Measurements from ENCODE around the gene FCAMR. TPM values are rescaled to one million over a fixed set of nuclear protein-coding genes. Genes with fewer than 3 reads are reported as not detected.

Gene FCAMR
- polyA plus RNA-seq, 3 donors: not detected

- H3K9me3 ChIP-seq (replicated peaks in 1 of 2; ENCODE audit: control insufficient read depth in 1 of 2, insufficient read depth in 1 of 2, low read length in 2 of 2): no peaks in the 10 kb centered on the region
- H3K9me3 Mint-ChIP-seq: peaks cover 0 to 2% (median 0%) of the 10 kb centered on the region in 7 donors
- no peak overlapping the region for H2AFZ ChIP-seq (ENCODE audit: insufficient read depth, low read depth, low read length, poor library complexity, severe bottlenecking)
- H3K4me3 Mint-ChIP-seq: no peak overlapping the region
- intact Hi-C loops (cut with micrococcal nuclease): loop anchor here (10.0 kb wide), 2 partner anchors 59 to 281 kb away; partner anchors contain the start of genes DYRK3 (in 2 of the 2) and FCAMR (in 1 of the 2)
- peak overlapping the region in 1 of 7 donors; percentile 11 for H3K27ac Mint-ChIP-seq
- no peak for DNase-seq
- peaks cover 6% of the 10 kb centered on the region in 2 donors for H3K4me1 ChIP-seq (ENCODE audit: control insufficient read depth in 1 of 2, insufficient read depth in 2 of 2, low read length in 2 of 2)
- TF ChIP-seq CTCF (IDR thresholded peaks at IDR 0.05): no peak
- WGBS (ENCODE audit: insufficient coverage): 94% methylated on average over 3 of the region's 8 CpGs
- H3K4me2 ChIP-seq (replicated peaks; ENCODE audit: extremely low read depth, low read length, poor library complexity, severe bottlenecking): no peak overlapping the region
- no peak overlapping the region for H3K27ac ChIP-seq (ENCODE audit: low read depth in 1 of 2, low read length in 2 of 2)
- peaks cover 0 to 6% of the 10 kb centered on the region in 2 donors for H3K36me3 Mint-ChIP-seq
- H4K20me1 ChIP-seq (ENCODE audit: insufficient read depth, low read length): no peaks in the 10 kb centered on the region
- no peaks in the 10 kb centered on the region for H3K79me2 ChIP-seq (ENCODE audit: insufficient read depth, low read length)
- H3K27me3 ChIP-seq (ENCODE audit: control insufficient read depth in 2 of 2, insufficient read depth in 2 of 2, low read length in 2 of 2): peaks cover 0 to 8% of the 10 kb centered on the region in 2 donors
- peaks cover 17% of the 10 kb centered on the region for H3K4me1 Mint-ChIP-seq
- peaks cover 7 to 22% (median 14%) of the 10 kb centered on the region in 3 donors for H3K27me3 Mint-ChIP-seq (ENCODE audit: low read depth in 3 of 3)
- no peak overlapping the region for H3K9ac ChIP-seq (ENCODE audit: insufficient read depth, low read length, poor library complexity, severe bottlenecking)
- no peaks in the 10 kb centered on the region for H3K36me3 ChIP-seq (replicated peaks in 1 of 2; ENCODE audit: control insufficient read depth in 1 of 2, insufficient read depth in 2 of 2, low read length in 2 of 2)
- H3K4me3 ChIP-seq (replicated peaks in 1 of 3; ENCODE audit: low read depth in 2 of 3, low read length in 3 of 3): no peak overlapping the region
These were observed 54.1 kb downstream of the FCAMR start for GRCh38 chr1:206916000-206916709.

DNA sequence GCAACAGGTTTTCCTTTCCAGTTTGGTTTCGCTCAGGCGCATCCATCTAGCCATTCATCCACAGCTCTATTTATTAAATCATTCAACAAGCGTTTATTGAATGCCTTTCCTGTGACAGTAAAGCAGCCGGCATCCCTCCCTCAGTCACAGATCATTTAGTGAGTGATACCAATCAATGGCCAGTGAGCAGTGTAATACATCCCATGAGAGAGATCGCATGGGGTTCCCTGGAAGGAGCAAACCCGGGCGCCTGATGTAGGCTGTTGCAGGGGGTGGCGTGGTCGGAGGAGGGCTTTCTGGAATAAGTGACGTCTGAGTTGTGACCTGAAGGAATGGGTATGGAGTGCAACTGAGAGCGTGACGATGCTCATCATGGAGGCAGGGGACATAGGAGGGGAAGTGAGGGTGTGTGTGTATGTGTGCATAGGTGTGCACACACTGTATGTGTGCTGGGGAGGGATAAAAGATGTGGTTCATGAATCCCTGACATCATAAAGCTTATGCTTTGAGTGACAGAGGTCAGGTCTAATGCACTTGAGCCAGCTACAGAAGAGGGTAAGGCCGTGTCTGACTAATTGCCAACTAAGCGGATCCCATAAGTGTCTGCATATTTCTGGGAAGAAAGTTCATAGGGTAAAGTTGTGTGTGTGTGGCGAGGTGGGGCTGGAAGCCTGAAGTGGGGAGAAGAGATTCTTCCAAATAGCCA lies 55.1 kb downstream of the FCAMR start:
- Mint-ChIP-seq H3K4me3 (no peak overlapping the region), H3K9me3 (peaks cover 0 to 2% (median 0%) of the 10 kb centered on the region in 7 donors), H3K4me1 (peaks cover 17% of the 10 kb centered on the region), H3K27ac (no peak overlapping the region), H3K27me3 (ENCODE audit: low read depth in 3 of 3) (peaks cover 15 to 30% (median 20%) of the 10 kb centered on the region in 3 donors), H3K36me3 (peaks cover 0 to 6% of the 10 kb centered on the region in 2 donors)
- Histone ChIP-seq H3K27ac (ENCODE audit: low read depth in 1 of 2, low read length in 2 of 2) (no peak overlapping the region), H4K20me1 (ENCODE audit: insufficient read depth, low read length) (no peaks in the 10 kb centered on the region), H3K36me3 (replicated peaks in 1 of 2; ENCODE audit: control insufficient read depth in 1 of 2, insufficient read depth in 2 of 2, low read length in 2 of 2) (no peaks in the 10 kb centered on the region), H3K27me3 (ENCODE audit: control insufficient read depth in 2 of 2, insufficient read depth in 2 of 2, low read length in 2 of 2) (peaks cover 8 to 17% of the 10 kb centered on the region in 2 donors), H3K4me1 (ENCODE audit: control insufficient read depth in 1 of 2, insufficient read depth in 2 of 2, low read length in 2 of 2) (no peaks in the 10 kb centered on the region), H3K9ac (ENCODE audit: insufficient read depth, low read length, poor library complexity, severe bottlenecking) (no peak overlapping the region), H3K4me2 (replicated peaks; ENCODE audit: extremely low read depth, low read length, poor library complexity, severe bottlenecking) (no peak overlapping the region), H3K4me3 (replicated peaks in 1 of 3; ENCODE audit: low read depth in 2 of 3, low read length in 3 of 3) (no peak overlapping the region), H2AFZ (ENCODE audit: insufficient read depth, low read depth, low read length, poor library complexity, severe bottlenecking) (no peak overlapping the region), H3K79me2 (ENCODE audit: insufficient read depth, low read length) (no peaks in the 10 kb centered on the region), H3K9me3 (replicated peaks in 1 of 2; ENCODE audit: control insufficient read depth in 1 of 2, insufficient read depth in 1 of 2, low read length in 2 of 2) (no peaks in the 10 kb centered on the region)
- no peak for DNase-seq
- no peak for TF ChIP-seq CTCF (IDR thresholded peaks at IDR 0.05)
- intact Hi-C loops (cut with micrococcal nuclease): loop anchor here (10.0 kb wide), 2 partner anchors 60 to 280 kb away; partner anchors contain the start of genes DYRK3 (in 2 of the 2) and FCAMR (in 1 of the 2)
- 95% methylated on average over 10 of the region's 15 CpGs for WGBS (ENCODE audit: insufficient coverage)

All from CD14-positive monocyte (primary cell).